GM21447 (cell line): ENCODE data around the gene CYRIA.

Source experiments
- ATAC-seq: cut with Tn5 transposase; IDR thresholded peaks from one replicate; pipeline ENCODE4 v1.9.1; 2021; ENCODE audit not compliant: unreplicated experiment

Gene CYRIA

GRCh38 chr2:16652296-16653082, 13.1 kb downstream of the CYRIA start:
- ATAC-seq, result no peak

- no peak for ATAC-seq
These were observed 15.1 kb downstream of the CYRIA start for GRCh38 chr2:16650287-16651249.

GRCh38 chr2:16649353-16650286, 16.0 kb downstream of the CYRIA start:
- no peak for ATAC-seq

- no peak for ATAC-seq
These were observed 17.5 kb downstream of the CYRIA start for GRCh38 chr2:16647992-16648617.

GRCh38 chr2:16645775-16646559, 19.7 kb downstream of the CYRIA start:
- ATAC-seq, result no peak

GRCh38 chr2:16645088-16645487, 20.5 kb downstream of the CYRIA start:
- ATAC-seq, result no peak

- no peak for ATAC-seq
These were observed 21.3 kb downstream of the CYRIA start for GRCh38 chr2:16644221-16644925.

- no peak for ATAC-seq
These were observed 22.5 kb downstream of the CYRIA start for GRCh38 chr2:16643099-16643498.

- no peak for ATAC-seq
These were observed 23.5 kb downstream of the CYRIA start for GRCh38 chr2:16642088-16642487.

GRCh38 chr2:16641509-16641908, 24.1 kb downstream of the CYRIA start:
- no peak for ATAC-seq

- no peak for ATAC-seq
These were observed 24.8 kb downstream of the CYRIA start for GRCh38 chr2:16640867-16641266.

- ATAC-seq, result no peak
These were observed 25.5 kb downstream of the CYRIA start for GRCh38 chr2:16640001-16640700.

GRCh38 chr2:16639431-16639830, 26.2 kb downstream of the CYRIA start:
- ATAC-seq, result no peak

GRCh38 chr2:16638946-16639345, 26.7 kb downstream of the CYRIA start:
- no peak for ATAC-seq

- no peak for ATAC-seq
These were observed 28.3 kb downstream of the CYRIA start for GRCh38 chr2:16637304-16637703.

- ATAC-seq, result no peak
These were observed 29.6 kb downstream of the CYRIA start for GRCh38 chr2:16635791-16636699.
